Measurements from ENCODE around the gene SLC49A4.

SLC49A4 gene

GRCh38 chr3:122892118-122892960 is 97.5 kb downstream of the SLC49A4 start:
- H3K27ac ChIP-seq (ENCODE audit: low read depth, low read length): no peak overlapping the region
- no peaks in the 10 kb centered on the region for H3K36me3 ChIP-seq (ENCODE audit: low read length)
- H3K9me3 ChIP-seq (ENCODE audit: insufficient read depth, low read length): no peaks in the 10 kb centered on the region
- H3K9me2 ChIP-seq (replicated peaks; ENCODE audit: insufficient read depth, low read length): no peaks in the 10 kb centered on the region
- TF ChIP-seq EZH2phosphoT487 (conservative IDR thresholded peaks at IDR 0.05; ENCODE audit: low read length) (no peak), CTCF (IDR thresholded peaks at IDR 0.05; ENCODE audit: insufficient read depth, low read length, poor library complexity, severe bottlenecking) (no peak)
- no peaks in the 10 kb centered on the region for H3F3A ChIP-seq (ENCODE audit: insufficient read depth)
- H2AFZ ChIP-seq (ENCODE audit: low read depth, low read length, severe bottlenecking): no peak overlapping the region
- H3K79me2 ChIP-seq (ENCODE audit: insufficient read depth, low read length): no peaks in the 10 kb centered on the region
- no peak overlapping the region for H3K9ac ChIP-seq (ENCODE audit: low read length)
- no peak overlapping the region for H3K4me3 ChIP-seq (ENCODE audit: insufficient read depth, low read length, poor library complexity, severe bottlenecking)
- H3K4me2 ChIP-seq (ENCODE audit: low read depth, low read length, poor library complexity, severe bottlenecking): no peak overlapping the region
- H3K27me3 ChIP-seq (ENCODE audit: low read length): no peaks in the 10 kb centered on the region
- H4K20me1 ChIP-seq (ENCODE audit: low read depth, low read length): no peaks in the 10 kb centered on the region

- no peak for TF ChIP-seq CTCF (IDR thresholded peaks at IDR 0.05; ENCODE audit: insufficient read depth, low read length, poor library complexity, severe bottlenecking)
- no peak for TF ChIP-seq EZH2phosphoT487 (conservative IDR thresholded peaks at IDR 0.05; ENCODE audit: low read length)
- H3K9me3 ChIP-seq (ENCODE audit: insufficient read depth, low read length): no peaks in the 10 kb centered on the region
- no peaks in the 10 kb centered on the region for H3K9me2 ChIP-seq (replicated peaks; ENCODE audit: insufficient read depth, low read length)
- no peak overlapping the region for H2AFZ ChIP-seq (ENCODE audit: low read depth, low read length, severe bottlenecking)
- no peak overlapping the region for H3K4me3 ChIP-seq (ENCODE audit: insufficient read depth, low read length, poor library complexity, severe bottlenecking)
- H3K4me2 ChIP-seq (ENCODE audit: low read depth, low read length, poor library complexity, severe bottlenecking): no peak overlapping the region
- H3K79me2 ChIP-seq (ENCODE audit: insufficient read depth, low read length): no peaks in the 10 kb centered on the region
- no peaks in the 10 kb centered on the region for H3F3A ChIP-seq (ENCODE audit: insufficient read depth)
- no peak overlapping the region for H3K9ac ChIP-seq (ENCODE audit: low read length)
- H3K27me3 ChIP-seq (ENCODE audit: low read length): no peaks in the 10 kb centered on the region
- H4K20me1 ChIP-seq (ENCODE audit: low read depth, low read length): no peaks in the 10 kb centered on the region
- H3K27ac ChIP-seq (ENCODE audit: low read depth, low read length): no peak overlapping the region
- no peaks in the 10 kb centered on the region for H3K36me3 ChIP-seq (ENCODE audit: low read length)
Observed at GRCh38 chr3:122893282-122893681, 98.4 kb downstream of the SLC49A4 start.

- Histone ChIP-seq H3K27me3 (ENCODE audit: low read length) (no peaks in the 10 kb centered on the region), H3K27ac (ENCODE audit: low read depth, low read length) (no peak overlapping the region), H3K36me3 (ENCODE audit: low read length) (no peaks in the 10 kb centered on the region), H3K9ac (ENCODE audit: low read length) (no peak overlapping the region), H3K9me3 (ENCODE audit: insufficient read depth, low read length) (no peaks in the 10 kb centered on the region), H4K20me1 (ENCODE audit: low read depth, low read length) (no peaks in the 10 kb centered on the region), H3K4me2 (ENCODE audit: low read depth, low read length, poor library complexity, severe bottlenecking) (no peak overlapping the region), H2AFZ (ENCODE audit: low read depth, low read length, severe bottlenecking) (no peak overlapping the region), H3K79me2 (ENCODE audit: insufficient read depth, low read length) (no peaks in the 10 kb centered on the region), H3F3A (ENCODE audit: insufficient read depth) (no peaks in the 10 kb centered on the region), H3K4me3 (ENCODE audit: insufficient read depth, low read length, poor library complexity, severe bottlenecking) (no peak overlapping the region), H3K9me2 (replicated peaks; ENCODE audit: insufficient read depth, low read length) (no peaks in the 10 kb centered on the region)
- no peak for TF ChIP-seq CTCF (IDR thresholded peaks at IDR 0.05; ENCODE audit: insufficient read depth, low read length, poor library complexity, severe bottlenecking)
- no peak for TF ChIP-seq EZH2phosphoT487 (conservative IDR thresholded peaks at IDR 0.05; ENCODE audit: low read length)
Observed at GRCh38 chr3:122893754-122894668, 99.1 kb downstream of the SLC49A4 start.

All from SU-DHL-6 (cell line).